ENCODE results near the gene NUDCD2. TPM values are rescaled to one million over a fixed set of nuclear protein-coding genes. Genes with fewer than 3 reads are reported as not detected.
"Not testable (repeated sequence)": the region's sequence is repeated elsewhere in the genome, so short reads cannot be mapped to it uniquely, and the experiment has no call there.

The NUDCD2 gene
- polyA plus RNA-seq, 1 donor: 35.4 TPM

DNA sequence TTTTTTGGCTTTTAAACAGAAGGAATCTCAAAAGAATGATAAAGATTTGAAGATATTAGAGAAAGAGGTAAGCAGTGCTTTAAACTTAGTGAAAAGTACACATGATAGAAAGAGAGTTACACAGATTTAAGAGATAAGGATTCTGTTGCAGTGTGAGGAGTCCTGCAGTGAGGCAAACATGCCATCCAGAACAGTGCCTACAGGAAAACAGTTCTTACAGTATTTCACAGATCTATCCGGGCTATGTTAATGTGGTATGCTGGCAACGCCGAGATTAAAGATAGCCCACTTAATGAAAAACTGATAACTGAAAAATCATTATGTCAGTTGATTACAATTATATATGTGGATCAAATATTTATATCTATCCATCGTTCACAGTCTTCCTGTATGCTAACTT lies 7.8 kb upstream of the NUDCD2 start:
- DNase-seq (ENCODE audit: low read depth): no peak

DNA sequence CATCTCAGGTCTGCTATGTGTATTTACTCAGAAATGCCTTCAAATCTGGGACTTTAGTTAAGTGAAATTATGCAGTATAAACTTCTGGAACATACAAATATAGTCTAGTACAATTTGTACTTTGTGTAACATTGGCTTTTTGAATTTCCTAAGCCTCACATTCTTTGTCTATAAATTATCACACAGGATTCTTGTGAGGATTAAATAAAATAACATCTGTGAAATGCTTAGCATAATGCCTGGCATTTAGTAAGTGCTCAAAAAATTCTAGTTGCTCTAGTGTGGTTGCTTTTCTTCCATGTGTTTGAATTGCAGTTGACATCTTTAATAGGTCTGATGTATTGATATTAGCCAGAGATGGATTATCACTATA lies 3.1 kb upstream of the NUDCD2 start:
- DNase-seq (ENCODE audit: low read depth): no peak

DNA sequence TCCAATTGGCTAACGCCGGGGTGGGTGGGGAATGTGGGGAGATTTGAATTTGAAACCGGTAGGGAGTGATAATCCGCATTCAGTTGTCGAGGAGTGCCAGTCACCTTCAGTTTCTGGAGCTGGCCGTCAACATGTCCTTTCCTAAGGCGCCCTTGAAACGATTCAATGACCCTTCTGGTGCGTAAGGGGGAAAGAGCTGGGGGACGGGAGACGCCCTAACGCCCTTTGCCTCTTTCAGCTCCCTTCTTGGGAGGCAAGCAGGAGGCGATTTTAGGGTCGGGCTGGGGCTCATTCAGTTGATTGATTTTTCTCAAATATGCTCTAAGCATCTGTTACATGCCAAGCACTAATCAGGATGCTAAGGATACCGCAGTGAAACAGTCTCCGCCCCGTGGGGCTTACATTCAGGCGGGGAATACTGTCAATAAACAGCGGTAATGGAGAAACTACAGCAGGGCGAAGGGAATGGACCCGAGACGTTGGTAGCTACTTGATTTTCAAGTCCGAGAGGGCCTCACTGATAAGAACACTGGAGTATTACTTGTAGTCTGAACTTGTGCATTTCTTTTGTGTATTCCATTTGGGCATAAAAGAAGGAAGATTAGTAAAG lies 765 bp upstream of the NUDCD2 start, which contains the start of gene HMMR:
HMMR (plus strand) TSS at position 71 of the 610 bp plus-strand sequence; CDS start at position 132, 61 bp downstream.
- no peak for DNase-seq (ENCODE audit: low read depth)

GRCh38 chr5:163459462-163459818 lies 462 bp downstream of the NUDCD2 start:
- DNase-seq (ENCODE audit: low read depth): no peak

DNA sequence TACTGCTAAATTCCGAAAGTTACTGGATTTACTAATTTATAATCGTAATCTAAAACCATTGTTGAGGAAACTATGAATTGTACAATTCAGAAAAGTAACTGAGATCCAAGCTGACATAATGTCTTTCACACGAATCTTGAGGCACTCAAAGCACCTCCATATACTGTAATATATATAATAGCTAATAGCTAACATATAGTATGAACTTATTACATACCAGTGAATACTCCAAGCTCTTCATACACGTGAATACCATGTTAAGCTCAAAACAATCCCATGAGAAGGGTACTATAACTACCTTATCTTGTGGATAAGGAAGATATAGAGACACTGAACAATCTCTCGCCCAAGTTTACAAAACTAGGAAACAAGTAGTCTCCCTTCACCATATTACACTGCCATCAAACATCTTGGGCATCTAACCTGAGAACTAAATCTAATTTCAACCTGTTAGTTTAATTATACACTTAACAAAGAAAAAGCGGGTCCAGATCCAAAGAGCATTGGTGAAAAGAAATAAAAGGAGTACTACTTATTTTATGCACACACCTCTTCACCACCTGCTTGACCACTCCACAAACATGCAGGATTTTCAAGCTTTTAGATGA lies 1.0 kb downstream of the NUDCD2 start:
- no peak for DNase-seq (ENCODE audit: low read depth)

GRCh38 chr5:163456840-163457239 lies 3.1 kb downstream of the NUDCD2 start:
- DNase-seq (ENCODE audit: low read depth): no peak

GRCh38 chr5:163456029-163456589 lies 3.8 kb downstream of the NUDCD2 start:
- DNase-seq (ENCODE audit: low read depth): no peak

DNA sequence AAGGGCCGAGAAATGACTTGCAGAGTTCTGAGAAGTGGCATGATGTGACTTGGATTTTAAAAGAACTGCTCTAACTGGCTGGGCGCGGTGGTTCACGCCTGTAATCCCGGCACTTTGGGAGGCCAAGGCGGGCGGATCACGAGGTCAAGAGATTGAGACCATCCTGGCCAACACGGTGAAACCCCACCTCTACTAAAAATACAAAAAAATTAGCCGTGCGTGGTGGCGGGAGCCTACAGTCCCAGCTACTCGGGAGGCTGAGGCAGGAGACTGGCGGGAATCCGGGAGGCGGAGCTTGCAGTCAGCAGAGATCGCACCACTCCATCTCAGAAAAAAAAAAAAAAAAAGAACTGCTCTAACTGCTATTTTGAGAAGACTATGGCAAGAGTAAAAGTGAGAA lies 4.5 kb downstream of the NUDCD2 start:
- not testable (repeated sequence) for DNase-seq (ENCODE audit: low read depth)

- DNase-seq (ENCODE audit: low read depth): no peak
Observed at GRCh38 chr5:163453705-163454104, 6.2 kb downstream of the NUDCD2 start.

GRCh38 chr5:163451489-163451888 lies 8.4 kb downstream of the NUDCD2 start:
- DNase-seq (ENCODE audit: low read depth): no peak

DNA sequence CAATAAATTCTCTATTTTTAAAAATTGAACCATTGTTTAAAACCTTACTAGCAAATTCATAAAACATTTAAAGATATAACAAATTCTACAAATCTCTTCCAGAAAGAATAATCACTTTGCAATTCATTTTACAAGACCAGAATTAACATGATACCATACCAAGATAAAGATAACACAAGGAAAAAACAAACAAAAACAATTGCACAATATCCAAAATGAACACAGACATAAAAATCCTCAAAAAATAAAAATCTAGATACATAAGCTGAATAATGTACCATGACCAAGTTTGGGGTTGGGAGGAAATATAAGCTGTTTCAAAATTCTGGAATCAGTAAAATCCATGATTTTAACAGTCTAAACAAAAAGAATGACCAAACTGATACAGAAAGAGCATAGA lies 11.4 kb downstream of the NUDCD2 start:
- DNase-seq (ENCODE audit: low read depth): no peak

- DNase-seq (ENCODE audit: low read depth): no peak
Observed at GRCh38 chr5:163447875-163448274, 12.0 kb downstream of the NUDCD2 start.

GRCh38 chr5:163447191-163447590 lies 12.7 kb downstream of the NUDCD2 start:
- DNase-seq (ENCODE audit: low read depth): no peak

GRCh38 chr5:163445345-163445744 lies 14.6 kb downstream of the NUDCD2 start:
- DNase-seq (ENCODE audit: low read depth): no peak

- DNase-seq (ENCODE audit: low read depth): no peak
Observed at GRCh38 chr5:163444526-163444925, 15.4 kb downstream of the NUDCD2 start.

DNA sequence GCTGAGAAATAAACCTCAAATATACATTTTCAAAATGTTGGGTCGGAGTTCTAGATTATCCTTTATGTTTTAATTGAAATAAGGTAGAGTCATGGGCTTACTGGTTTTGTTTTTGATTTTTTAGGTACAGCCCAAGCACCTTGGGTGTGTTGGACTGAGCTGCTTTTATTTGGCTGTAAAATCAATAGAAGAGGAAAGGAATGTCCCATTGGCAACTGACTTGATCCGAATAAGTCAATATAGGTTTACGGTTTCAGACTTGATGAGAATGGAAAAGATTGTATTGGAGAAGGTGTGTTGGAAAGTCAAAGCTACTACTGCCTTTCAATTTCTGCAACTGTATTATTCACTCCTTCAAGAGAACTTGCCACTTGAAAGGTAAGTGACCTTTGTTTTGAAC lies 18.9 kb downstream of the NUDCD2 start:
- no peak for DNase-seq (ENCODE audit: low read depth)

DNA sequence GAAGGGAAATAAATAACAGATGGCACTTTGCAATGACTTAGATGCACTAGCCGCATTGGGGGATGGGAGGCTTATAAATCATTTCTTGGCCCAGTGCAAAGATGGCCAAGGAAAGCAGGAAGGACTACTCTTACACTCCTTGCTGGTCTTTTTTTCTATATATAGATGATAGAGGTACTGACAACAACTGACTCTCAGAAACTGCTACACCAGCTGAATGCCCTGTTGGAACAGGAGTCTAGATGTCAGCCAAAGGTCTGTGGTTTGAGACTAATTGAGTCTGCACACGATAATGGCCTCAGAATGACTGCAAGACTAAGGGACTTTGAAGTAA lies 20.8 kb downstream of the NUDCD2 start:
- DNase-seq (ENCODE audit: low read depth): no peak

DNA sequence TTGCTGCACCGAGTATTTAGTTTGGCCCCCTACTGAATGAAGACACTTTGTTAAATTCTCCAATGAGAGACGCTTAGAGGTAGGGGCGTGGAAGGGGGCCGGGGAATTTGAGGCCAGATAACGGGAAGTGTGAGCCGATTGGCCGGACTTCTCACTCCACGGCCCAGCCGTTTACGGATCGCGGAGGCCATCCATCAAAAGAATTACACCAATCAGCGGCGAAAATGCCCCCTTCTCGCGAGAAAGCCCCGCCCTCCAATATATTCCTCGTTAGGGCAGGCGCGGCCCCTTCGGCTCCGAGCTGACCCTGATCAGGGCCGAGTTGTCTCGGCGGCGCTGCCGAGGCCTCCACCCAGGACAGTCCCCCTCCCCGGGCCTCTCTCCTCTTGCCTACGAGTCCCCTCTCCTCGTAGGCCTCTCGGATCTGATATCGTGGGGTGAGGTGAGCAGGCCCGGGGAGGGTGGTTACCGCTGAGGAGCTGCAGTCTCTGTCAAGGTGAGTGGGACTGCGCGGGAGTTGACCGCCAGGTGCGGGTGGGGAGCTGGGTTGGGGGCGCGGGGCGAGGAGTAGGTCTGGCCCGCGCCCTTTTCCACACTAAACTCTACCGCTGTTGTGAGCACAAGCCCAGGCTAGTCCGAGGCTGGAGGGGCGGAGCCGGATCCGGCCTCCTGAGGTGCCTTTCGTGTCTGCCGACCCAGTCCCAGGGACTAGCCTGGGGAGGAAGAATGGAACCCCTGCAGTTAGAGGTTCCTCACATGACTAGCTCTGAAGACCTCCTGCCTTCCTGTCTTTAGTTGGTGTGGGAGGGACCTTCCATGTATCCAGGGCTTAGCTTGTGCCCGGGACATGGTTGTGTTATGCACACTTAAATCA lies 22.4 kb downstream of the NUDCD2 start, which contains the start of gene CCNG1:
CCNG1 (plus strand) TSS at position 287 of the 874 bp plus-strand sequence. CDS start 1,662 bp downstream, outside the sequence.
- peak; percentile 92 for DNase-seq (ENCODE audit: low read depth)

- no peak for DNase-seq (ENCODE audit: low read depth)
Observed at GRCh38 chr5:163437011-163437308, 22.9 kb downstream of the NUDCD2 start.

- no peak for DNase-seq (ENCODE audit: low read depth)
Observed at GRCh38 chr5:163436515-163436914, 23.4 kb downstream of the NUDCD2 start.

DNA sequence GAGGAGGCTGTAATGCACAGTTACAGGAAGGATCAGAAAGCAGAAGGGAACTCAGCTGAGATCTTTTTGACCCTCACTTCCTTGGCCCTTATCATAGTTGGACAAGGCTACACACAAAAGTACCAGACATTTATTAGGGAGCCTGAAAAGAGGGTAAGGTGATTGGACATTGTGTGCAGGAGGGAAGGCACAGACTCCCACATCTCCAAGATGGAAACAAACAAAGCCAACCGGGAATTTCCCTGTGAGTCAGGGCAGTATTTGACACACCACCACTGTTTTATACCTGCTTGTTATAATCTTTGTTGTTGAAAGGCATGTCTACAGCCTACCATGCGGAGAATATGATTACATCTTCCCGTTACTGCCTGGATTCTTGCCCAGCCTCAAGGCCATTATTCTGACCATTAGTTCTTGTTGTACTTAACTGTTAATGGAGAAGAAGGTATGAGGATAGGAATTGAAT lies 25.5 kb downstream of the NUDCD2 start:
- no peak for DNase-seq (ENCODE audit: low read depth)

DNA sequence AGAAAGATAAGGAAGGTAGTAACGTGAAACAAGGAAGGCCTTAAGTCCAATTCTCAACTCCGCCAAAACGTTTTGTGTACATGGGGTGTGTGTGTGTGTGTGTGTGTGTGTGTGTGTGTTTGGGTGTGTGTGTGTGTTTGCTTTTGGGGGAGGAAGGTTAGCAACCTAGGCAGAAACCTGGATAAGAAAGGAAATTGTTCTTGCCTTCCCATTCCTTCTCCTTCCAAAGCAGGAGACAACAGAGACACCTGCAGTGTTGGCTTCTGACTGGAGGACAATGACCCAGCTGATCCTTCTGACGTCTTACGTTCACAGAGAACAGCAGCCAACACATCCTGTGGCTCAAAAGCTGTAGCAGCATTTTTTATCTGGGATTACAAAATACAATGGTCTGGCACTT lies 26.6 kb downstream of the NUDCD2 start:
- DNase-seq (ENCODE audit: low read depth): no peak

DNA sequence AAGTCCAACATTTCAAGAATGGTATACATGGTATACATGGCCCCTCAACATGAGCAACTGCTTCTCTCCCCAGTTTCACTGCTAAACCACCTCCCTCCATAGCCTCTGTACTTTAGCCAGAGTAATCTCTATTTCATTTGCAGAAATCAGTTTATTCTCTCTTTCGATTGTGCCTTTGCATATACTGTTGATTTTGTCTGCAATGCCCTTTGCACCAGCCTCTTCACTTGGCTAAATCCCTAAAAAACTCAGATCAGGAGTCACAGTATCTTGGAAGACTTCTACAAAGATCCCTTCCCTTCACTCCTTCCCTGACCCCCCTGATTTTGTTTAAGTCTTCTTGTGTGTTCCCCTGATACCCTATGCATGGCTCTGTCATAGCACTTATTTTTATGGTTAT lies 27.4 kb downstream of the NUDCD2 start:
- no peak for DNase-seq (ENCODE audit: low read depth)
